ENCODE results near the gene SELENOM.

SELENOM gene, protein sequence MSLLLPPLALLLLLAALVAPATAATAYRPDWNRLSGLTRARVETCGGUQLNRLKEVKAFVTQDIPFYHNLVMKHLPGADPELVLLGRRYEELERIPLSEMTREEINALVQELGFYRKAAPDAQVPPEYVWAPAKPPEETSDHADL

DNA sequence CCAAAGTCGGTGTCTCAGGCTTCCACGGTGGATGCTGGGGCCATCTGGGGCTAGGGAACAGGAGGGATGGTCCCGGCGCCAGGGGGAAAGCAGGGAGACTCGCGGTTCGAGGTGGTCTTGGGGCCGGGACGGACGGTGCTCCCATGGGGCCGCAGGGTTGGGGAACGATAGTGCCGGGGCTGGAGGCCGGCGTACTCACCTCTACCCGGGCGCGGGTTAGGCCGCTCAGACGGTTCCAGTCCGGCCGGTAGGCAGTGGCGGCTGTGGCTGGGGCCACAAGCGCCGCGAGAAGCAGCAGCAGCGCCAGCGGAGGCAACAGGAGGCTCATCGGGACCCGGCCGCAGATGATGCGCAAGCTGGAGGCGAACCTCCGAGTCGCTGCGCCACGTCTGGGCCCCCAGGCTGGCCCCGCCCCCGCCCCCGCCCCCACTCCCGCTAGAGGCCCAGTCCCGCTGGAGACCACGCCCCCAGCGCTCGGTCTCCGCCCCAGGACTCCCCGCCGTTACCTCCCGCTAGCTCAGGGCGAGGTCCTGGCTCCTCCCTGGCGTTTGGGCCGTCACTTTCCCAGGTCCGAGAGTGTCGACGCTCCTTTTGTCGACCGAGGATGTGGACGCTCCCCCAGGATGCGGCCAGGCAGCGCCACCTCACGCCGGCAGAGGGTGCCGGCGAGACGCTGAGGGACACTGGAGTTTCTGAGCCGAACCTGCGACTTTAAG, at the start of gene SELENOM:
Gene SELENOM (minus strand): TSS at position 391 of the 716 bp plus-strand sequence. CDS start 63 bp downstream, at position 328.
- peak; percentile 88 for DNase-seq

DNA sequence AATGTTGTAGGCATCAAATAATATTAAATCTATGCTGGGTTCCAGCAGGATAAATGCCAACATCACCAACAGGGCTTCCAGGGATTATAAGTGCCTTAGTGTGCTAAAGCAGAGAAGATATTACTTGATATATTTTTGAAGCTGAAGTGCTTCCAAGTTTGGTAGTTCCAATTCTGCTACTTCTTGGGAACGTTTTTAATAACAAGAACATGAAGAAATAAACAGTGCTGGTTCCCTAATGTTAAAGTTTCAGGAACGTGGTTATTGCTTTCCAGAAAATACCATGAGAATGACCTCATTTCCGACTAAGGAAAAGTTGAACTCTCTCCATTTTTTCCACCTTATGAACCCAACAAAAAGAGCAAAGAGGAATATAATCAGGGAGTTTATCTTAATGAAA, 48.1 kb upstream of the SELENOM start:
- no peak for DNase-seq

DNA sequence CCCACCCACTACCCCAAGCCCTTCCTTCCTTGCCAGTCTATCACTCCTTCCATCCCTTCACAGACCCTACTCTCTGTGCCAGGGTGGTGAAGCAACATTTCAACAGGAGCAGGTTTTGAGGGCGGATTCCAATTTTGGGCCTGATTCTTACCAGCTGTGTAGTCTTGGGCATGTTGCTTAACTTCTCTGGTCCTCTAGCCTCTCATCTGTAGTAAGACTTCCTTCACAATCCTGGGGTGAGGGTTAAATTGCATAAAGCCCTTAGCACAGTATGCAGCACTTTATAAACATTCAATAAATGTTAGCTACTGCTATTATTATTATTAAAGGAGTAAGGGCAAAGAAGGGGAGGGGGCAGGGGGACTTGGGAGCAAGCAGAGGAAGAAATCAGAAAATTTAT, 47.6 kb upstream of the SELENOM start:
- DNase-seq: no peak

DNA sequence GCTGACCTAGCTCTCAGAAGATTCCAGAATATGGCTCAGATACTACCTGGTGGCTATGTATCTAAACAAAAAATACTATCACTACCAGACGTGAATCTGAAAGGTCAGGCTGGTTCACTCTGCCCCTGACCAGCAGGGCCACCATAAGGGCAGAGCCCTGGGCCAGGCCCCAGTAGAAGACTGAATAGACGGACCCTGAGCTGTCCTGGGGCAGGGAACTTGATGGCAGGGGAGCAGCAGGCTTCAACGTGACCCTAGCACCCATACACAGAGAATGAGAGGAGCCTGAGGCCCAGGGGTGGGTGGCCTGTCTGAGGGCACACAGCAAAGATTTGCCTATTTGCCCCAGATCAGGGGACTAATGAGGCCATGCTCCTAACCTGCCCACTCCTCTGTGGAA, 46.0 kb upstream of the SELENOM start:
- no peak for DNase-seq

DNA sequence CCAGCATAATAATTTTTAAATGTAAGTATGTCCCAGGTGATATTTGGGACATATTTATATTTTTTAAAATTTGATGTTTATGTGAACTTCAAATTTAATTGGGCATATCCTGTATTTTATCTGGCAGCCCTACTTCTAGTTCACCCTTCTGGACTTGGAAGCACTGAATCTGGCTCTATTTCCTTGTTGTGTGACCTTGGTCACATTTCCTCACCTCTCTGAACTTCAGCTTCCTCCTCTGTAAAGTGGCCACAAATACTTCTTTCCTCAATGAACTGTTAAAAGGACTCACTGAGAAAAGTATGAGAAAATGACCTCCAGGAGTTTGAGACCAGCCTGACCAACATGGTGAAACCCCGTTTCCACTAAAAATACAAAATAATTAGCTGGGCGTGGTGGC, 44.5 kb upstream of the SELENOM start:
- no peak for DNase-seq

DNA sequence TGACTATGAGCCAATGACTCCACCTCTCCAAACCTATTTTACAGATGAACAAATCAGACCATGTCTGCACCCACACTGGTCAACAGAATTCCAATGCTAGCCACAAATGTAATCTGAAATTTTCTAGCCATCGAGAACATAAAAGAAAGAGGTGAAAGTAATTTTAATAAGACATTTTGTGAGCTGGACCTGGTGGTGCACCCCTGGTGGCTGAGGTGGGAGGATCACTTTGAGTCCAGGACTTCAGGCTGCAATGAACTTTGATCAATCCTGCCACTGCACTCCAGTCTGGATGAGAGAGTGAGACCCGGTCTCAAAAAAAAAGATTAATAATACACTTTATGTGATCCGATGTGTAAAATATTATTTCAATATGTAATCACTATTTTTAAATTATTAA, 43.2 kb upstream of the SELENOM start:
- no peak for DNase-seq

DNA sequence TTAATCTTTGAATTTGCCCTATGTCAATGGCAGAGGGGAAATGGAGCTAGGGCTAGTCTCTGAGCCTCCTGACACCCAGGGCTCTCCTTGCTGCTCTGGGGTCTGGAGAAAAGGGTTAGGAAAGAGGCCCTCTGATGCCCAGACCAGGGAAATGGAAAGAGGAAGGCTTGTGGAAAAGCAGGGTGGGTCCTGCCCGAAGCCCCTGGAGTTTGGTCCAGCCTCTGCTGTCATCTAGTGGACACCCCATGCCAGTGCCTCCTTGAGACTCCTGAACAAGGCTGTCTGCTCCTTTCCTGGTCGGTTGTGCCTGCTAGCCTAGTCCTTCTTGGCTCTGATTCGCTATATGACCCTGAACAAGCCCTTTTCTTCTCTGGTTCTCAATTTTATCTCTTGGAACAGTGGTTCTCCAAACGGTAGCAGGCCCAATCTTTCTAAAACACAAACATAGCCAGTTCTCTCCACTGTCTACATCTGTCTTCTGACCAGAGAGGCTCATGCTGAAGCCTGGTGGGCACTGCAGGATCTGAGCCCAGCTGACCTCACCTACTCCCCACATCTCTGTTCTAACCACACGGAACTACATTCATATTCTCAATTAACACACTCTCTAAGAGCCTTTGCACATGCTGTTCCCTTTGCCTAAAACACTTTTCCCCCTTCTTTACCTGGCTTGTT, 41.7 kb upstream of the SELENOM start:
- no peak for DNase-seq

DNA sequence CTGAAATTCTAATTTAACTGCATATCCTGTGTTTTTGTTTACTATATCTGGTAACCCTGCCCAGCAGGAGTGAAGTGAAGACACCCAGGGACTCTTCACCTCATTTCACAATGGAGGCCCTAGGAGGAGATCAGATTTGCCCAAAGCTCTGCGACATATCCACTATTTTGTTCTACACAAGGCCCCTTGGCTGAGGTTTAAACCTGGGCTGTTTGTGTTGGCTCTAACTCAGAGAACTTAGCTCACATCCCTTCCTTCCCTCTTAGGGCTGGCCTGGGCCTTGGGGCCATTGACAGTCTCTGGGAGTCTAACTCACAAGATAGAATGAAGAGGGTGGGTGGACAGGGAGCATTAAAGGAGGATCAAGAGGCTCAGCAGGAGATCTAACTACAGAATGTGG, 41.1 kb upstream of the SELENOM start:
- DNase-seq: no peak

DNA sequence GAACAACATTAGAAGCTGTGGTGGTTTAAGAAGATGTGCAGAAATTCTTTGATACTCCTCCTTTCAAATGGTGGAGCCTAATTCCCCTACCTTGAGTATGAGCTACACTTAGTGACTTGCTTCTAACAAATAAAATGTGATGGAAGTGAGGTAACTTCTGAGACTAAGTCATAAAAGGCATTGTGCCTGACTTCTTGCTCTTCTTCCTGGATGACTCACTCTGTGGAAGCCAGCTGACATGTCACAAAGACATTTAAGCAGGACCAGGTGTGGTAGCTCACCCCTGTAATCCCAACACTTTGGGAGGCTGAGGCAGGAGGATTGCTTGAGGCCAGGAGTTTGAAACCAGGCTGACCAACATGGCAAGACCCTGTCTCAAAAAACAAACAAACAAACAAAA, 36.9 kb upstream of the SELENOM start:
- no peak for DNase-seq

DNA sequence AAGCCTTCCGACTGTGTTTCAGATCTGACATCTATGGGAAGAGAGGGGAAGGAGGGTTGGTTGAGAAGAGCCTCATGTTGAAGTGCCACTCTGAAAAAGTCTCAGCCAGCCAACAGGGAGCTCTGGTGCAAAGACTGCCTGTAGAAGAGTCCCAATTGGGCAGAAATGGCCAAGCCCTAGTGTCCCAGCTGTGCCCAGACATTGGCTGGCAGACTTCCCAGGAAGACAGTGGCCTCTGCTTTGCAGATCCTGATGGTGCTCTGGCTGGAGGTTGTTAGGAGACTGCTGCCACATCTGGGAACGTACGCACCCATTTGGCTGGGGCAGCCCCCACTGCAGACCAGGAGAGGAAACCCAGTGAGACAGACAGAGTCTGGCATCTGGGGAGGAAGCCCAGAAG, 36.2 kb upstream of the SELENOM start:
- DNase-seq: no peak

DNA sequence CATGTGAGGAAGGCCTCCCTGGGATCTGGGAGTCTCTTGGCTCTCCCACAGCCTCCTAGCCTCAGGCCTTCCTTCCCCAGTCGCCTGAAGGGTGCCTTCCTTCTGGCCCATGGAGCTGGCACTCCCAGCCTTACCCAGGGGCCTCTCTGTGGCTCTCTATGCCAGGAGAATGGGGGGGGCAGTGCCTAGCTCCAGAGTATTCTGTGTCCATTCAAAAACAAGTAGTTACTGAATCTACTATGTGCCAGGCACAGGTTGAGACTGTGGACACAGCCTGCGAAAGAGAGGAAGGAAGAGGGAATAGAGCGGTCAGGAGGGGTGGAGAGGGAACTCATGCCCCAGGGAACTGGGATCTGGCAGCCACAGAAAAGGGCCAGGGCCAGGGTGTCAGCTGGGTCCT, 35.7 kb upstream of the SELENOM start:
- DNase-seq: no peak

DNA sequence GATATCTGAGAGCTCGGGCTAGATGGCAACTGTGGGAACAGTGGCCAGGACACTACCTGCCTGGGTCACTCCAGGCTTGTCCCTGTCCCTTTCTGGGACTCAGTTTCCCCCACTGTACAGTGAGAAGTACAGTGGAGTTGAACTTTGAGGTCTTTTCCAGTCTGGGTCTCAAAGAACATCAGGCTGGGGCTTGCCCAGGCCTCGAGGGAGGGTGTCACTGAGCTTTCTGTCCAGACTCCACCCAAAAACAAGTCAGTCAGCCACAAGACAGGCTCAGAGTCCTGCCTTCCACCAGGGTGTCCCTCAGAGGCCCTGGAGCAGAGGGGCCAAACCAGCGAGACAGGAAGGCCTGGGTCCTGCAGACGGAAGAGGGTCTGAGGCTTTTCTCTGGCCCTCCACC, 34.9 kb upstream of the SELENOM start:
- DNase-seq: no peak

DNA sequence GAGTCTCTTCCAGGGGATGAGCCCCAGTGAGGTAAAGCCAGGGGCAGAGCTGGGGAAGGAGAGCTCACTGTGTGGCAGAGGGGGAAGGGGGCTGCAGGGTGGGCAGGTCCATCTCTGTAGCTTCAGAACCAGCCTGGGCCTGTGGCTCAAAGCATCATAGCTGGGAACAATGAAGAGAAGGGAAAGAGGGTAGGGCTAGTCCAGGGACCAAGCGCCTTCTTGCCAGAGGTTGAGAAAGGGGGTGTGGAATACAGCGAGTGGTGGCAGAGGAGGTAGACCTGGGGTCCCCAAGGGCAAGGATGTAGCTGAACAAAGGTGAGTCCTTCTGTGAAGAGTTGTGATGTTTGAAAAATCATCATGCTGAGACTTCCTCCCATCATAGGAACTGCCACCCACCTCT, 34.2 kb upstream of the SELENOM start:
- DNase-seq: no peak

DNA sequence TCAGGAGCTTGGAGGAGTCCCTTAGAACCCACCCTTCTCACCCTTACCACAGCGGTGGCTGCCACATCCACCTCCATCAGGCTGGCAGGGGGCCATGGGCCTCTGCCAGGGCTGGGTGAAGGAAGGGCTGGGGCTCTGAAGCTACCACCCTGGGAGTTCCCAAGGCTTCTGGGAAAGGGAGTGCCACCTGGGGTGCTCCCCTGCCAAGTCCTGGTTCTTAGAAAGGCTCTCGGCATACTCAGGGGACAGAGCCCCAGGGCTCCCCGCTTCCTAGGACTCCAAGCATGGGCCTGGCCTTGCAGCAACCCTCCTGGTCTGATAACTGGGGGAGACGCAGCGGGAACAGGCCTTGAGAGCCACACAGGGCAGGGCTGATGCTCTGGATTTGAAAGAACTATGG, 33.4 kb upstream of the SELENOM start:
- no peak for DNase-seq

DNA sequence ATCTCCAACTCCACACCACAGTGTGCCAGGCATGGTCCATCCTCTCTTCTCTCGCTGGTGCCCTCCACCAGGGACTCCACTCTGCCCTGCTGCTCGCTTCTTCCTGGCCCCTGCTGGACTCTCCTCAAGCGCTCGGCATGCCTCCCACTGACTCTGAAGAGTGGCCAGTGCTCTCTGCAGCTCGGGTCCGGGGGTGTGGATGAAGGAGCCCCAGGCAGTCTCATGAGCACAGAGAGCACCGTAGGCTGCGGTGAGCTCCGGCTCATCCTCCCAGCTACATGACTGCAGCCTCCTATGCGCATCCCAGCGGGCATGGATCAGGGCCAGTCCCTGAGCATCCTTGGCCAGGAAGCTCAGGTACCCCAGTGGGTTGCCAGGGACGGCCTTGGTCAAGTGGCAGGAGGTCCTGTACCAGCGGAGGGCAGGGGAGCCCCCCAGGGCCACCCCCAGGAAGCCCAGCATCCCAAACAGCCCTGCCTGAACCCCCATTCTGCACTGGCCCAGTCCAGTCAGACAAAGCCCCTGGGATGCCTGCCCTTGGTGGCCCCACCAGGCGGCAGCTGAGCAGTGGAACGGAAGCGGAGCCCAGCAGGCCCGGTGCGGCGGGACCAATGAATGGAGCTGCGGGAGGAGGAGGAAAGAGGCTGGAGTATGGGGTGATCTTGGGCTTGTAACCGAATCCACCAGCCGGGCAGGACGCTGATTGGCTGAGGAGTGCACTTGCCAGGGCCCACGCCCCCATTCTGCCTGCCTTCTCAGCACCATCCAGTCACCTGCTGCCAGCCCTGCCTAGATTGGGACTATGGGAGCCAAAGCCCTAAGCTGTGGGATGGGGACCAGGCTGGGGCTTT, 32.7 kb upstream of the SELENOM start, which contains the start of gene PLA2G3:
Gene PLA2G3 (minus strand): TSS at position 643 of the 851 bp plus-strand sequence. CDS start 154 bp downstream, at position 489.
- DNase-seq: no peak

DNA sequence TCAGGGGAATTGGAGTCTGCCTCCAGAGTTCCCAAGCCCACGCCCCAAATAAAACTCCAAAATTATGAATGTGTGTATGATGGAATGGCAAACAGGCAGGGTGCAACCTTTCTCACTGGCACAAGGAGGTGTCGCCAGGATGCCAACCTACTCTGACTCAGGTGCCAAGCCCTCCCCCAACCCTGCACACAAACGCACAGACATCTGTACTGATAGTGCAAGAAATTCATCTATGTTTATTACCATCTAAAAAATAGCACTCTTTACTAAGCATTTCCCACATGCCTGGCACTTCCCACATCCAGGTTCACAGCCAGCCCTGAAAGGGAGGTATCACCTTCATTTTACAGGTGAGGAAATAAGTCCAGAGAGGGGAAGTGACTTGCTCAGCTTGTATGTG, 31.7 kb upstream of the SELENOM start:
- no peak for DNase-seq

DNA sequence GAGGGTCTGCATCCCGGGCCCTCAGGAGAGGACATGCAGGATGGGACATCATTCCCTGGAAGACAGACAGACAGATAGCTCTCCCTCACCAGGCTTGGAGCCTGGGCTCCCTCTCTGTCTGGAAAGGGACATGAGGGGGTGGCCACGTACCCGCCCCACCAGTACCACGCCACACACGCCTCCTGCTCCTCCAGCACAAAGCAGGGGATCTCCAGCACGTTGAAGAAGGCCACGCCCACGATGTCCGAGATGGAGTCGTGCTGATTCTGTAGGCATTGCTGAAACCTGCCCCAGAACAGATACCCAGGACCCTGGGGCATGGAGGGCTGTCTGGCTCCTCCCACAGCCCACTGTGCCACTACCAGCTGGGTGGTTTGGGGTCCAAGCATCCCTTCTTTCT, 30.8 kb upstream of the SELENOM start:
- DNase-seq: no peak

DNA sequence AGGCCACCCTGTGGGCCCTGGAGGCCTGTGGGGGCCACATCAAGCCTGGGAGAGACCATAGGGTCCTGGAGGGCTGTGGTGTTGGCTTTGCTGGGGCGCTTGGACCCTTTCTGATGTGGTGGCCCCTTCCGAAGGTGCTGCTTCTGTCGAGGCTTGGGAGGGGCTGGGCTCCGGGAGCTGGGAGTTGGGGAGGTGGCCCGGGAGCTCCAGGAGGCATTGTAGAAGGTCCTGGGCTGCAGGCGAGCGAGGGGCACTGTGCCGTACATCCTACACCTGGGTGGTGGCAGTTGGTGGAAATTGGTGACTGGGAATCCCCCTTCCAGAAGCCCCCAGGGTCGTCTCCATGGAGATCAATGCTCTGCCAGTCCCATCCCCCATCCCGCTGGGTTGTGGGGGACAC, 30.4 kb upstream of the SELENOM start:
- DNase-seq: no peak

DNA sequence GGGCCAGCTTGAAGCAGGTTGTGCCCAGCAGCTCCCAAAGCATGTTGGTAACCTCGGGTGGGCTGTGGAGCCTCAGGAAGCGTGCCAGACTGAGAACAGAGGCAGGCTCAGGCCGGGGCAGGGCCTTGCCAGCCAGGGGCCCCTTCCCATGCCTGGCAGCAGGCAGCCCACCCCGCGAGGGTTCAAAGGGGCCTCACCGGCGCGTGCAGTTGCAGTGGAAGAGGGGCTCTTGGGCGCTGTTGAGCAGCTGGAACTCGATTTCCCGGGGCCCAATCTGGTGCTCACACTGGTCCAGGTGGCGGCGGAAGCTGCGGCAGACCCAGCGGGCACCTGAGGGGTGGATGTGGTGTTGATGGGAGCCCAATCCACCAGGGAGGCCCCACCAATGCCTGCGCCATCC, 29.3 kb upstream of the SELENOM start:
- no peak for DNase-seq

DNA sequence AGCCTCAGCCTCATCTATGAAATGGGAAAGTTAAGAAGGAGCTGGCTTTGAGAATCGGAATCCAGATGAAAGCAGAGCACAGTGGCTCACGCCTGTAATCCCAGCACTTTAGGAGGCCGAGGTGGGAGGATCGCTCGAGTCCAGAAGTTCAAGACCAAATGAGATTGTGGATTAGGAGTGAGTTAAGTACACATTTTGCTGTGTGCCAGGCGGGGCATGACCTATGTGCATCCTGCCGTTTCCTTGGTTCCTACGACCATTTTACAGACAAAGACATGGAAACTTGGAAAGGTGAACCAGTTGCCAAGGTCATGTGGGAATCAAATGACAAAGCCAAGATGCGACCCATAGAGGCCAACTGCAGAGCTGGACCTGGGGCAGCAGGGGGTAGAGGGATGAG, 28.8 kb upstream of the SELENOM start:
- DNase-seq: no peak

DNA sequence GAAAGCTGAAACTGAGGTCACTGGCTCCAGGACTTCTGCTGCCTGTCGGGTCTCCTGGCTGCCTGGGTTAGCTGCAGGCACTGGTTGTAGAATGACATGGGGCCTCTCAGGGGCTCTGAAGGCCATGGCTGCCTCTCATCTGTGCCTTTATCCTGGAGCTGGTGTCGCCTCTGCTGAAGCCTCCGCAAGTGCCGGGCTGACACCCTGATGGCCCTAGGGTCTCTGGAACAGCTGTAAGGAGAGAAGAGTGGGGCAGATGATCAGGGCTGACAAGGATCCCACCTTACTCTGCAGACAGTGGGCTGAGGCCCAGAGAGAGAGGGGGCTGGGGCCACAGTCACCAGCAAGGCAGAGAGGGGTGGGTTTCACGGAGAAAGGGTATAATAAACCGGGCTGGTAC, 28.3 kb upstream of the SELENOM start:
- no peak for DNase-seq

DNA sequence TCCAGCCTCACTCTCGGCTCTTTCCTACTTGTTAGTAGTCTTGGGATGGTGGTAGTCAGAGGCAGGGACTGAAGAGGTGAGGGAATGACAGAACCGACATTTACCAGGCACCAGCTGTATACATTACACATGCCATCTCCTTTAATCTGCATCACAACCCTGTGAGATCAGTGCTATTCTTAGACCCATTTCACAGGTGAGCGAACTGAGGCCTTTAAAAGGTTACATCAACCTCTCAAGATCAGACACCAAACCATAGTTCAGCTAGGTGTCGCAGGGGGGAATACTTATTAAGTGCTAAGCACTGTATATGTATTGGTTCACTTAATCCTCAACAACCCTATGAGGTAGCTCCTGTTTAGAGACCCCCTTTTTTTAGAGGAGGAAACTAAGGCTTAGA, 27.3 kb upstream of the SELENOM start:
- no peak for DNase-seq

DNA sequence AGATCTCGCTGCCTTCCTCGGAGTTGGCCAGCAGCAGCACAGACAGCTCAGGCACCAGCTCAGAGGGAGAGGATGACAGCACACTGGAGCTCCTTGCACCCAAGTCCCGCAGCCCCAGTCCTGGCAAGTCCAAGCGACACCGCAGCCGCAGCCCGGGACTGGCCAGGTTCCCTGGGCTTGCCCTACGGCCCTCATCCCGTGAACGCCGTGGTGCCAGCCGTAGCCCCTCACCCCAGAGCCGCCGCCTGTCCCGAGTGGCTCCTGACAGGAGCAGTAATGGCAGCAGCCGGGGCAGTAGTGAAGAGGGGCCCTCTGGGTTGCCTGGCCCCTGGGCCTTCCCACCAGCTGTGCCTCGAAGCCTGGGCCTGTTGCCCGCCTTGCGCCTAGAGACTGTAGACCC, 26.5 kb upstream of the SELENOM start:
- no peak for DNase-seq

DNA sequence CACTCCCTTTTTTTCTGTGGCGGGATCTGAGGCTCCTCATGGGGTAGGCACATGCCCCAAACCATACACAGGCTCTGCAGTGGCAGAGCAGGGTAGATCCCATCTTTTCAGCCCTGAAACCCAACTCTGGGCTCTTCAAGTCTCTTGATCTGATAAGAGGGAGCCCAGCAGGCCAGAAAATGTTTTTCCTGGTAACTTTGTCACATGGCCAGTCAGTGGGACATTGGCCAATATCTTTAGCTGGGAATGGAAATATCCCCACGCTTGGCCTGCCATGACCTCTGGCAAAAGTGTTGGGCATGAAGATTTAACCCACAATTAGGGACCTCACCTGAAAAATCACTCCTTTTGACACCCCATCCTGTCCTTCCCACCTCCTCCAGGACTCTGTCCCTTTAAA, 23.5 kb upstream of the SELENOM start:
- DNase-seq: no peak

Data from CD4-positive, alpha-beta T cell treated with Interleukin-4 for 4 hours (primary cell).